Nephron (organoid): ENCODE results near the gene ASS1.

Experiments
- H3K27ac Mint-ChIP-seq, 3 experiments: 2 replicates each; pipeline ENCODE4 v1.8.0; 2020; ENCODE audit warnings: mixed read lengths in 3 of 3, mild to moderate bottlenecking in 2 of 3, moderate library complexity in 1 of 3
- H3K27me3 Mint-ChIP-seq: 2 replicates; pipeline ENCODE4 v1.8.0; 2021; ENCODE audit warnings: low read depth, mild to moderate bottlenecking, moderate library complexity, mixed read lengths
- H3K36me3 Mint-ChIP-seq: 2 replicates; pipeline ENCODE4 v1.8.0; 2020; ENCODE audit warnings: low read depth, mixed read lengths
- H3K4me1 Mint-ChIP-seq: 2 replicates; pipeline ENCODE4 v1.8.0; 2020; ENCODE audit warnings: mixed read lengths
- H3K4me3 Mint-ChIP-seq, 3 experiments: 2 replicates each; pipeline ENCODE4 v1.8.0; 2020; ENCODE audit warnings: mild to moderate bottlenecking in 3 of 3, mixed read lengths in 3 of 3, moderate library complexity in 2 of 3
- H3K9me3 Mint-ChIP-seq: 2 replicates; pipeline ENCODE4 v1.8.0; 2020; ENCODE audit warnings: mixed read lengths
- CTCF ChIP-seq, 3 experiments: fragments of 200-600 bp; sonication (generic); IDR thresholded peaks; one replicate each; pipeline ENCODE4 v1.5.0; 2021; ENCODE audit warnings: antibody characterized with exemption in 3 of 3; ENCODE audit not compliant: unreplicated experiment in 3 of 3

ASS1 gene

GRCh38 chr9:130490981-130491380 is 46.2 kb downstream of the ASS1 start:
- no peak for TF ChIP-seq CTCF (IDR thresholded peaks at IDR 0.05; ENCODE audit: unreplicated experiment in 3 of 3)
- no peak overlapping the region for H3K27ac Mint-ChIP-seq
- H3K4me3 Mint-ChIP-seq: no peak overlapping the region
- peaks cover 17% of the 10 kb centered on the region for H3K27me3 Mint-ChIP-seq
- H3K9me3 Mint-ChIP-seq: peaks cover 12% of the 10 kb centered on the region
- H3K36me3 Mint-ChIP-seq: peaks cover 13% of the 10 kb centered on the region
- no peaks in the 10 kb centered on the region for H3K4me1 Mint-ChIP-seq

- Mint-ChIP-seq H3K36me3 (peaks cover 16% of the 10 kb centered on the region), H3K4me3 (no peak overlapping the region), H3K4me1 (no peaks in the 10 kb centered on the region), H3K9me3 (peaks cover 12% of the 10 kb centered on the region), H3K27ac (no peak overlapping the region), H3K27me3 (peaks cover 18% of the 10 kb centered on the region)
- no peak for TF ChIP-seq CTCF (IDR thresholded peaks at IDR 0.05; ENCODE audit: unreplicated experiment in 3 of 3)
Measured at GRCh38 chr9:130491830-130492482, 47.2 kb downstream of the ASS1 start.

GRCh38 chr9:130493021-130493420 is 48.3 kb downstream of the ASS1 start:
- no peak for TF ChIP-seq CTCF (IDR thresholded peaks at IDR 0.05; ENCODE audit: unreplicated experiment in 3 of 3)
- H3K27me3 Mint-ChIP-seq: peaks cover 19% of the 10 kb centered on the region
- H3K27ac Mint-ChIP-seq: no peak overlapping the region
- H3K9me3 Mint-ChIP-seq: peaks cover 12% of the 10 kb centered on the region
- no peaks in the 10 kb centered on the region for H3K4me1 Mint-ChIP-seq
- H3K4me3 Mint-ChIP-seq: no peak overlapping the region
- H3K36me3 Mint-ChIP-seq: peaks cover 18% of the 10 kb centered on the region

- peaks cover 18% of the 10 kb centered on the region for H3K36me3 Mint-ChIP-seq
- no peaks in the 10 kb centered on the region for H3K4me1 Mint-ChIP-seq
- no peak overlapping the region for H3K4me3 Mint-ChIP-seq
- no peak for TF ChIP-seq CTCF (IDR thresholded peaks at IDR 0.05; ENCODE audit: unreplicated experiment in 3 of 3)
- H3K9me3 Mint-ChIP-seq: peaks cover 12% of the 10 kb centered on the region
- peaks cover 18% of the 10 kb centered on the region for H3K27me3 Mint-ChIP-seq
- H3K27ac Mint-ChIP-seq: no peak overlapping the region
Measured at GRCh38 chr9:130493476-130493875, 48.7 kb downstream of the ASS1 start.

- no peak overlapping the region for H3K27ac Mint-ChIP-seq
- H3K4me1 Mint-ChIP-seq: no peaks in the 10 kb centered on the region
- H3K36me3 Mint-ChIP-seq: peaks cover 18% of the 10 kb centered on the region
- H3K4me3 Mint-ChIP-seq: no peak overlapping the region
- TF ChIP-seq CTCF (IDR thresholded peaks at IDR 0.05; ENCODE audit: unreplicated experiment in 3 of 3): no peak
- peaks cover 18% of the 10 kb centered on the region for H3K27me3 Mint-ChIP-seq
- peaks cover 12% of the 10 kb centered on the region for H3K9me3 Mint-ChIP-seq
Measured at GRCh38 chr9:130495067-130495466, 50.3 kb downstream of the ASS1 start.

GRCh38 chr9:130497139-130497538 is 52.4 kb downstream of the ASS1 start:
- no peak overlapping the region for H3K27ac Mint-ChIP-seq
- no peak for TF ChIP-seq CTCF (IDR thresholded peaks at IDR 0.05; ENCODE audit: unreplicated experiment in 3 of 3)
- H3K4me3 Mint-ChIP-seq: no peak overlapping the region
- H3K9me3 Mint-ChIP-seq: peaks cover 12% of the 10 kb centered on the region
- peaks cover 18% of the 10 kb centered on the region for H3K36me3 Mint-ChIP-seq
- peaks cover 15% of the 10 kb centered on the region for H3K27me3 Mint-ChIP-seq
- no peaks in the 10 kb centered on the region for H3K4me1 Mint-ChIP-seq
